Ammon's horn (tissue), 1 donor: ENCODE data around the gene BORCS5.
A peak's percentile ranks its signal among the peaks of the same experiment; 100 is the strongest.
"Not testable (repeated sequence)": the region's sequence is repeated elsewhere in the genome, so short reads cannot be mapped to it uniquely, and the experiment has no call there.

Source experiments
- DNase-seq: peaks from one replicate; pipeline ENCODE4 v3.0.0-alpha.2; 2016; ENCODE audit warnings: low spot score

BORCS5 gene

DNA sequence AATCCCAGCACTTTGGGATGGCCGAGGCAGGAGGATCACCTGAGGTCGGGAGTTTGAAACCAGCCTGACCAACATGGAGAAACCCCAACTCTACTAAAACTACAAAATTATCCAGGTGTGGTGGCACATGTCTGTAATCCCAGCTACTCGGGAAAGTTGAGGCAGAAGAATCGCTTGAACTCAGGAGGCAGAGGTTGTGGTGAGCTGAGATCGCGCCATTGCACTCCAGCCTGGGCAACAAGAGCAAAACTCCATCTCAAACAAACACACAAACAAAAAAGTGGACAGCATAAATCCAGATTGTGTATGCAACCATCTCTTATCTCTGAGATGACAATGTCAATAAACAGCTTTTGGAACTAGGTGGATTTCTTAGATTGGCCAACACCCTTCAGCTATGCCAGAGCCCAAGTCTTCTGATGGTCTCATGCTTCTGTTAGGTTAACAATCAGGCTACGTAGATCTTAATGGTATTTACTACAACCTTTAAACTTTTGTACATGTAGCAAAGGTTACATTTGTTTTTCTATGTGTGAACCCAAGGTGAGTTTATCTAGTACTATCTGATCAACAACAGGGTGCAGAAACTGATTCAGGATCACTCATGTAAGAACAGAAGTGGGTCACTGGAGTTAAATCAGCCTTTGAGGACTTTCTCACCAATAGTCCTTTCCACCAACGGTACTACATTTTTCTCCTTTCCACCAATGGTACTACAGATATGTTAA is 132.1 kb downstream of the BORCS5 start:
- no peak for DNase-seq

DNA sequence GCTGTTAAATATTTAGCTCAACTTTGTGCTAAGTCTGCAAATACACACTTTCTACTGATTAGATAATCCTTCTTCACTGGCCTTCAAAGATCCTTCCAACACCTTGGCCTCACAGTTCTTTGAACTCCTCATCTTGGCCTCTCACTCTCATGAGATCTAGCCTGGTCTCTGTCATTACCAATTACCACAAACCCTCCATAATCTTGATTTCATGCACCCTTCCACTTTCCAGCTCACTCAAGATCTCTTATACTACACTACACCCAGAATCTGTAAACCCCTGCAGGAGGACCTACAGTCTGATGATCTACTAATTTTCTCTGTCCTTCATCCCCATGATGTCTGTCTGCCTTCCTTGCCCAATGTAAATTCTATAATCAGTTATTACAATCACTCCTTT is 134.7 kb downstream of the BORCS5 start:
- DNase-seq: no peak

DNA sequence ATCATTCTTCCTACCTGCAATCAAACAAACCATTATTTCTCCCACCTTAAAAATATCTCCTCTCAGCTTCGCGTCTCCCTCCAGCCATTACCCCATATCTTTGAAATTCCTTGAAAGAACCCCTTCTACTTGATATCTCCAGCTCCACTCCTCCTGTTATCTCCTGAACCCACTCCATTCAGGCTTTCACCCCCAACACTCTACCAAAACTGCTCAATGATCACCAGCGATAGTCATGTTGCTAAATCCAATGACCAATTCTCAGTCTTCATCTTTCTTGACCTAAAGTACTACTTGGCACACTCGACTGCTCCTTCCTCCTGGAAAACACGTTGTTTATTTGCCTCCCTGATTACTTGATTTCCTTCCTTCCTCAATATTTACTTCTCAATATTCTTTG is 135.7 kb downstream of the BORCS5 start:
- DNase-seq: no peak

DNA sequence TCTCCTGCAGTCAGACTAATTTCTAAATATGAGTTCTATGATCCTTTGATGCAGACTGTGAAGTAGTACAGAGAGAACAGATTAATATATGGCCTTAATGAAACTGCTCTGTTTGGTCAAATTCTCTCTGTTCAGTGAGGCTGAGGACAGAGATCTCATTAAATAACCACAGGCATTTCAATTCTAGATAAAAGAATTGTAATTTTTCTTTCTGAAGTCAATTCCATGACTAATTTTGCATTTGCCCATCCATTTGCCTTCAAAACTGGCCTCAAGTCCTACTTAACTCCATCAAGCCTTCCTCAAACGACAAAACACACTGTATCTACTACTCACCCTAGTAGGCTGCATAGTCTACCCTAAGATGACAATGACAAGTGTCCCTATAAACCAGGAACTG is 138.7 kb downstream of the BORCS5 start:
- DNase-seq: no peak

DNA sequence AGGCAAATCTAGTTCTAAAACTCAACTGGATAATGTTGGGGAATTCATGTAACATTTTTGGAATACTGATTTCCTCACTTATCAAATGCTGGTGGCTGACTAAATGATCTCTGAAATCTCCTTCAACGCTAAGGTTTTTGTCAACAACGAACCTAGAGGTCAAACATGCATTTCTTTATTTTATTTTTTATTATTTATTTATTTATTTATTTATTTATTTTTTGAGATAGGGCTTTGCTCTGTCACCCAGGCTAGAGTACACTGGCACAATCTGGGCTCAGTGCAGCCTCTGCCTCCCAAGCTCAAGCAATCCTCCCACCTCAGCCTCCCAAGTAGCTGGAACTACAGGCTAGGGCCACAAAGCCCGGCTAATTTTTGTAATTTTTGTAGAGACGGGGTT is 141.3 kb downstream of the BORCS5 start:
- DNase-seq: no peak

DNA sequence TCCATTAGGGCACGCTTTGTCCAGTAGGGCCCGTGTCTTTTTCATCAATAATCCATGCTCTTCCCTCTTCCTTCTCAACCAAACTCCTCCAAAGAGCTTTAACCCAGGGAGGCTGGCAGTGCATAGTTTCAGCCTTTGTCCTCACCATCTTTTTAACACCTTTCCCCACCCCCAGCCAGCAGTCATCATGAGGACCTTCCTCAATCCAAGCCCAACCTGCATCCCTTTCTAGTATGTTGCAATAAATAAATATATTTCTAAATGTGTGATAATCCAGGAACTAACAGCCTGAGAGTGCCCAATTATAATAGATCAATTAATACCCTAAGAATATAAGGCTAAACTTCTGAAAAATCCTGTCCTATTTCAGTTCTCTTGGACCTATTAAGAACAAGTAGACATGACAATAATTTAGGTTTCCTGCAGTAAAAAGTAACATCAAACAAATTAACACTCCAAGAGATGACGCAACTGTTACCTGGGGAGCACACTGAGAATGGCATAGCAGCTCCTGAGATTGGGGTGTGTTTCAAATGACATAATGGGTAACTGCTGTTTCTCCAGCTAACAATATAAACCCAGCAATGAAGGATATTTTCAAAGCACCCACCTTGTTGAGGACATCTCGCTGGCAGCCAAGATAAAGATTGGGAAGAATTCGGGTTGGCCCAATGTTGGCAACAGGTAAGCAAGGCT is 143.2 kb downstream of the BORCS5 start:
- DNase-seq: no peak

DNA sequence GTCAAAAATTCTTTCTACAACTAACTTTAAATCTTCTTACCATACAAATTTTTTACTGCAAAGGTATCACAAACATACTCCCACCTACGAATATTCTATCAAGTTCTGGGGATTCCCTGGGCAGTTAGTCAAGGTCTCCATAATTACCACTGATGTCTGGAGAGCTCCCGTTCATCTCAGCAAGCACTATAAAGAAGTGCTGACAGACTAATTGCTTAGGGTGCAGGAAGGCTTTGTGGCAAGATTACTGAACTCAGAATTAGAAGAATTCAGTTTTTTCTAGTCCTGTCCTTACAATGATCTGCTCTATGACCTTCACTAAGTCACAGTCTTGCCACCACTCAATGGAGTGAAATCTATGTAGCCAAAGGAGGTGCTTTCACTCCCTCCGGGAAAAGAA is 144.2 kb downstream of the BORCS5 start:
- DNase-seq: no peak

DNA sequence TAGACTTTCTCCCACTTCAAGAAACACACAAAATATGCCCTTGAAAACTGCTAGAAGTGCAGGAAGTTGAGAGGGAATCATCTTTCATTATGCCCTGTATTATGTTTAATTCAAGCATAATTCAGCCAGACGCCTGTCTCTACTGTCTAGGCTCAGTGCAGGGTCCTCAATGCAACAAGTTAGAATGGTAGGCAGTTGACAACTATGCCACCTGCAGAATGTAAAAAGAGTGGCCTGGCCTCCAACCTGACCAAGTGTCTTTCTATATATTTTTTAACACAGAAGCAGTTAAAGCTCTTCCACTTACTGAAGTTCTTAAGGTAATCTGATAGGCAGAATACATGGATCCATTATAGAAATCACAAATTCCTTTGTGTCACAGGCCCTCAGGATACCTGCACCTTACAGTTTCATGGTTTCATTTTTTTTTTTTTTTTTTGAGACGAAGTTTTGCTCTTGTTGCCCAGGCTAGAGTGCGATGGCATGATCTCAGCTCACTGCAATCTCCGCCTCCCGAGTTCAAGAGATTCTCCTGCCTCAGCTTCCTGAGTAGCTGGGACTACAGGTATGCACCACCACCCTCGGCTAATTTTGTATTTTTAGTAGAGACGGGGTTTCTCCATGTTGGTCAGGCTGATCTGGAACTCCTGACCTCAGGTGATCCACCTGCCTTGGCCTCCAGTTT is 145.4 kb downstream of the BORCS5 start:
- not testable (repeated sequence) for DNase-seq

DNA sequence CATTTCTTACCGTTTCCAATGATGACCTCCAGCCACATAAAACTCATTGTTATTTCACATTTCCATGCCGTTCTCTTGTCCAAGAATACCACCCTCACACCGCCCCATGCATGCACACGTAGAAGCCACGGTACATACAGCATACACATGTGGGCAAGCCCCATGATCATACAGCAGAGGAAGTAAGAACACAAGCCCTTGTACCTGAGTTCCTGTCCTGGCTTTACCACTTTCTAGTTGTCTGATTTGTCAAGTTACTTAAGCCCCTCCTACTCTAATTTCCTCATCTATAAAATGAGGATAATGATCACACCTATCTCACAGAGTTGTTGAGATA is 145.9 kb downstream of the BORCS5 start:
- DNase-seq: no peak

DNA sequence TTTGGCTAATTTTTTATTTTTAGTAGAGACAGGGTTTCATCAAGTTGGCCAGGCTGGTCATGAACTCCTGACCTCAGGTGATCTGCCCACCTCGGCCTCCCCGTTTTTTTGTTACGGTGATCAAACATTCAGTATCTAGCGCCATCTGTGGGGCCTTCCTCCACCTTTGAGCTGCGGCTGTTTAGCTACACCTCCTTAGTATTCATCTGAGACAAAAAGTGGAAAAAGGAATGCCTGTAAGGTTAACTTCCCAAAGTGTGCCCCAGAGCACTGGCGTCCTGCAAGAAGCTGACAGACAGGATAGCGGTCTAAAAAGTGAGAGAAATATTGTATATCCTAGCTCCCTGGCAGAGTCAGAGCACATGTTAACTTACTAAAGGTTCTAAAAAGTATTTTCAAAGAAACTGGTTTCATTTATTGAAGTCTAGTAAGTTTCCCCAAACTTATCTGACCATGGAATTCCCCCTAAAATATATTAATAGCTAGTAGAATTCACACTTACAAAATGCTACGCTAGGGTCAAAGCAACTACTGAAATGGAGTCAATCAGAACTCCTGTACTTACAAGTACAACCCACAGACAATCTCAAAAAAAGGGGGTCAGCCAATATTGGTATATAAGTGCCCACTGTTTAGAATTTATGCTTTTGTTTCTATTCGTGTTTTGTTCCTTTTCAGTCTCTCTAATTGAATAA is 146.7 kb downstream of the BORCS5 start:
- no peak for DNase-seq

DNA sequence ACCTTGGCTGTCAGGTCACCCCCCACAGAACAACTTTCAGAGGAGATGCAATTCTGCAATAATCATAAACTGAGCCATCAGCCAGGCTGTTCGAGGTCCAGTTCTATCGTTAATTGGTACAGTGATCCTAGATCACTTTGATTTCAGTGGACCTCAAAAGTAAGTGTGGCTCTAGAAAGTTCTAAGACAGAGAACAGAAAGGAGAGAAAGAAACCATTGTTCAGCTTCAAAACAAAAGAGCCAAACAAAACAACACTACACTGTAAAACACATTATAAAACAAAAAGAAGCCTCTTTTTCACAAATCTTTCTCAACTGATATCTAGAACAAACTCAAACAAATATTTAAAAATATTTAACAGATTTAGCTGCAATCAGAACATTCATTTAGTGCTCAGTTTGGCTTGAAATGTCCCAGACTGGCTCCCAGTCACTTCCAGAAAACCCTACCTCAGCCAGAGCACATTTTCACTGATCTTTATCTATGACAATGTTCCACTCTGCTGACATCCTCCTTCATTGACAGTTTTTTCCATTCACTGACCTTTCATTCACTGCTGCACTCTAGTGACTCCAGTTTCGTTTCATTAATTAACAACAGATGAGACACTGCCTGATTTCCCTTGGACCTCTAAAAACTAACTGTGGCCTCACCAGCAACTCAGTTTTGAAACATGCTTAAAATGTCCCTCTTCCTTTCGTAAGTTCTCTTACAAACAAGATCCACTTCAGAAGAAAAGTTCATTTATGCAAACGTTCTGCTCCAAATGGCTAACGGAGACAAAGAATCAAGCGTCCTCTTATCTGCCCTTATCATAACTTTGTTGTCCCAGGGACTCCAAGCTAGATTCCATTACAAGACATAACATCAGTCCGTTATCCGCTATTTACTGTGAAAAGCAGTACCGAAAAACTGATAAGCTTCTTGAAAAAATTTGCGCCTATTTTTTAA is 148.9 kb downstream of the BORCS5 start:
- DNase-seq: peak; percentile 54

DNA sequence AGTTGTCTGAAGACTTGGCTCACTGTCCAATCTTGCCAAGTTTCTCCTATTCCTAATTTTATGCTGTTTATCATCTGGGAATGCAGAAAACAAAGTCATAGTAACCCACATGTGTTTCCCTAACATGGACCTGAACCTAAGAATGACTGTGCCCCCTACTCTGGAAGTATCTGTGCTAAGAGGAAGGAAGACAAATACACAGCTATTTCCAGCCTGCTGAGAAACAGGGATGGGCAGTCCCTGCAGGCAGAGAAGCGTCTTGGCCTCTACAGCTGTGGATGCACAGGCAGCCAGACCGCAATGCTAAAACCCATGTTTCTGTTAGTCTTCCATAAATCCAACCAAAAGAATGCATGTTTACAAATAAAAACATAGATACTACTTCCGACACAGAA is 149.6 kb downstream of the BORCS5 start:
- DNase-seq: peak; percentile 32

DNA sequence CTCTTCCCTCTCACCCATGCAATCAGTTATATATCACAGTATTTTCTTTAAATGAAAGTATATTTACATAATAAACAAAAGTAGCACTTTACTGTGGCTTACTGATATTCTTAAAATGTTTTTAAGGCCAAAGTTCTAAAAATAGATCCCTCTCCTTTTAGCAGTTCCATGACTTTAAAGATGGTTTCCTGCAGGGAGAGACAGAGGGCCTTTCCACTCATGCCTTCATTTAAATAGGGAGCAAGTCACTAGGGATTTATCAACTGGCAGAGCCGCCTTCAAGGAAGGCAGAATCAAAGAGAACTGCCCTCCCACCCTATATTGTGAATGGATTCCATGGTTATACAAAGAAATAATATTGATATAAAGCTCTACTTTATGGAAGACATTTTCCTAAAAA is 150.2 kb downstream of the BORCS5 start:
- no peak for DNase-seq

DNA sequence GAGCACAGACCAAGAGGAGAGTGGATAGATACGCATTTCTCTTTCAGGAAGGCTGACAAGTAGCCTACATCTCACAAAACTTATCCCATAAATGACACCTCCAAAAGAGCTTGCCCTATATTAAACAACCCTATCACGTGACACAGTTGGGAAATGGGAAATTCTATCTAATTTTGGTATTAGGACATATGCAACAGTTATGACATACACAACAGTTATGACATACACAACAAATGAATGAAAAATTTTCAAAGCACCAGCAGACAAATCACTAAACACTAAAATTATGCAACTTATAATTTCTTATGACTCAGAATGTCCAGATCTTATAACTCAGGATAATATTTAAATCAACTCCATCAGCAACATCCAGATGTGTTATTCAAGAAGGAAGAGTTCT is 151.7 kb downstream of the BORCS5 start:
- DNase-seq: no peak

DNA sequence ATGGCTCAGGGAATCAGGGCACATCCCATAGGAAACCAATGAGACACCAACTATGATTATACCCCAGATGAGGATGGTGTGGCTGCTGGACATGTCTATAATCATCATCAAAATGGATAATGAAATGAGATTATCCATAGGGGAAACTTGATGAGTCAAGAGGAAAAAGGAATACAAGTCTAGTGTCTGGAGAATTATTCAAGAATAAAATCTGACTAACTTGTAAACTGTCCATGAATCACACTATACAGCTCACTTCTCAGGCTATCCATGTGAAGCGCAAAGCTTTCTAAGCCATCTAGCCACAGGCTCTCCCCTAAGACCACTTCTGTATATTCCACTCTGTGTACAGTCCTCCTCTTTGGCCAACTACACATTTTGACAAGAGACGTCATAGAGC is 153.3 kb downstream of the BORCS5 start:
- DNase-seq: no peak

DNA sequence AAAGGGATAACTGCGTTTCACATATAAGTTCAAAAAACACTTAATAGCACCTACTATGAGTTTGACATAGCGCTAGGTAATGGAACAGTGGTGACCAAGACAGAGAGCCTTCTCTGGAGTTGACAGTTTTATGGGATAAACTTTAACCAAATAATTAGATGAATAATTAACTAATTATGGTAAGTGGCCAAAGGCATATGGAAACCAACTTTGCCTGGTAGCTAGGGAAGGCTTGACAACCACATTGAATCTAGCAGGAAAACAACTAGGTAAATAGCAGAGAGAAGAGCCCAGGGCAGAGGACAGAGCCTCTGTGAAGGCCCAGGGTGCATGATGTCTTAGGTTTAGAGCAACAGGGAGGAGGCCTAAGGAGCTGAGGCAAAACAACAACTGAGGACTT is 153.7 kb downstream of the BORCS5 start:
- no peak for DNase-seq

DNA sequence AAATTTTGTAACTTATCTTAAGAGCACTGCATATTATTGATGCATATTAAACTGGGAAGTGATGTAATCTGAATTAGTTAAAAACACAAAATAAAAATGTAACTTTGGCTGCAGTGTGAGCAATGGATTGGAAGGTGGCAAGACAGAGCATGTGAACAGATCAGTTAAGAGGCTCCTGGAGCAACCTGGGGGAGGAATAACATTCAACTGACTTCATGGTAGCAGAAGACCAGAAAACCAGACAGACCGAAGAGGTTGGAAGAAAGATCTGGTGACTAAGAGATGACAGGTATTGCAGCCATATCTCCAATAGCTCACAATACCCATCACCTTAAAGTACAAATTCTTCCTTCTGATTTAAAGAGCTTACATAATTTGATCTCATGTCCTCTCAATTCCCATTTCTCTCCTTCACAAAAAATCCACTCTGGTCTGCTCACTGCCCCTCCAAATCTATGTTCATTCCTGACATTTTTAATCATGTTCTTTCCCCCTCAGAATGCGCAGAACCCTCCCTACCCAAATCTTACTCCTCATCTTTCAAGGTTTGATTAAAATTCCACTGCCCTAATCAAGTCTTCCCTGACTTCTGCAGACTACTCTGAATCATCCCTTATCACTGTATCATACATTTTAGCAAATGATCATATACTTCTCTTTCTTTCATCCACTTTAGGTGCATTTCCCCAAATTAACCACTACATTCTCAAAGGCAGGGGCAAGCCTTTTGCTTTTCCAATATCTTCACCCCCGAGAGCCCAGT is 154.3 kb downstream of the BORCS5 start:
- DNase-seq: no peak

DNA sequence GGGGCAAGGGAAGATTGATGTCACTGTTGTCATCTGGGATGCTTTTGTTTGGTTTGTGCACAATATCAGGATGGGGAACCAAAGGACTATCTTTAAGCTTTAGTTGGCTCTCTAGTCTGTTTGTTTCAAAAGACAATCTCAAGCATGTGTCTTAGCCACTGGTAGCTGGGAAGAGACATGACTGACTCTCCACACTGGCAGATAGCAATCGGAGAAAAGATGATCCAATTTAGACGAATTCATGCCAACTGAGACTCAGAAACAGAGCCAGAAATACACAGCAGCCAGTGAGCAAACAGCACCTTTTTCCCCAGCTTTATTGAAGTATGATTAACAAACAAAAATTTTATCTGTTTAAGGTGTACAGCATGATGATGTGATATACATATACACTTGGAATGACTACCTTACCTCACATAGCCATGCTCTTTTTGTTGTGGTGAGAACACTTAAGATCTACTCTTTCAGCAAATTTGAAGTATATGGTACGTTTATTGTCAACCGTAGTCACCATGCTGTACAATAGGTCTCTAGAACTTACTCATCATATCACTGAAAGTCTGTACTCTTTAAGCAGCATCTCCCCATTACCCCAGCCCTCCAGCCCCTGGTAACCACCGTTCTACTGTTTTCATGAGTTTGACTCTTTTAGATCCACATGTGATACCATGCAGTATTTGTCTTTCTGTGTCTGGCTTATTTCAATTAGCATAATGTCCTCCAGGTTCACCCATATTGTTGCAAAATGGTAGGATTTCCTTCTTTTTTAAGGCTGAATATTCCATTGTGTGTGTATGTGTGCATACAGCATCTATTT is 155.2 kb downstream of the BORCS5 start:
- DNase-seq: no peak

DNA sequence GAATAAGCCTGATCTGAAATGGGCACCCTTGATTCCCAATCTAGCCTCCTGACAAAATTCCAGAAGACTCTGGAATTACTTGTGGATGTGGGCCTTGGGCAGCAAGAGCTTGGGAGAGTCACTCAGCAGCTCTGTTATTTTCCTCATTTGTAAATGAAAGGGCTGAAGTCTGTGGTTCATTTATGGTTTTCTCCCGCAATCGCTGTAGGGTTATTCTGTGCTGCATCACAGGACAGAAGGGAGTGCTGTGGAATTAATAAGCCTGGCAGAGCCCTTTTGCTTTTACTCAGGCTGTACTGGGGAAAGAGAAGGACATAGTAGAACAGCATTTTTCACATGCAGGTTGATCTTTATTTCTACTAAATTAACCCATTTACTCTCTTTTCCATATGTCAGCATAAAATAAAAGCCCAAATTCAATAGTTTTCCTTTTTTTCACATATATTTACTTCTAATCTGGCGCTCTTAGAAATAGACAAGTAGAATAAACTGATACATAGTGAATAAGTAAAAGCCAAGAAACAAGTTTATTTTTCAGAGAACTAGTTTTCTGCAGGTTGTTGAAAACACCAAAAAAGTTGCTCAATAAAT is 156.6 kb downstream of the BORCS5 start:
- DNase-seq: peak; percentile 67

DNA sequence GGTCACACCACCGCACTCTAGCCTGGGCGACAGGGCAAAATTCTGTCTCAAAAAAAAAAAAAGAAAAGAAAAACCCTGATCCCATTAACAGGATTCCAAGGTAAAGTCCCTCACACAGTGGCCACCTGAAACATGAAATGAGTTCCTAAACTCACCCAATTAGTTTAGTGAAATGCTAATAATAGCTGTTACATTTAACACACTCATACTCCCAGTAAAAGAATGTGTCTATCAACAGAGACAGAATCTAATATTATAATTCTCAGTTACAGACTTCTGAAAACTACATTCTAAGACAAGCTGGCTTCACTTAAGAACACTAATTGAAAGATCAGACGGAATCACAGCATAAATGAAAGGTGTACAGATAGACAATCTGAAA is 161.6 kb downstream of the BORCS5 start:
- no peak for DNase-seq
